Measurements from ENCODE around the gene PACRG. TPM values are rescaled to one million over a fixed set of nuclear protein-coding genes. Genes with fewer than 3 reads are reported as not detected.

Gene PACRG
- total RNA-seq, 1 experiment from 2014 or later = 0.26 TPM

DNA sequence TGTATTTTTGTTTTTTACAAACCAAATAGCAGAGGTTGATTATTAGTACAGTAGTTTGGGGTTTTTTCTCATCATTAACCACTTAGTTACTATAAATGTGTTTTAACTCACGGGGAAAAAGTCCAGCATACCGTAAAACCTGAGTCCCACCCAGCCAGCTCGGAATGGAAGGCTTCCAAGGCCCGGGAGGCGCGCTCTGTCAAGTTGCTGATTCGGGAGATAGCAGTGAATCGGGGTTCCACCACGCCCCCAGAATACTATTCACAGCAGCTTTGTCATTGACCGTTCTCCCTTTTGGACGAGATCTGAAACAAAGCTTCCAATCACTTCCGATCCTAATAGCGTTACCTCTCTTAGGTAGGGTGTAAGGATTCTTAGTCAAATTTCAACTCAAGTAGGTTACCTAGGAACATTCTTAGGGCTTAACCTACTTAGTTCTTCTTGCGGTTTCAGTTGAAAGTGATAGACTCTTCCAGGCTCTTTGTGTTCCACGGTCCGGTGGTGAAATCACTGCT, 453.9 kb downstream of the PACRG start:
- Histone ChIP-seq H3T11ph (ENCODE audit: low read length) (no peak overlapping the region), H3K9me3 (ENCODE audit: control insufficient read depth, low read depth, low read length) (no peaks in the 10 kb centered on the region), H3K79me2 (ENCODE audit: insufficient read depth, low read length) (no peaks in the 10 kb centered on the region), H2BK15ac (ENCODE audit: low read depth, low read length) (no peak overlapping the region), H3K23ac (ENCODE audit: insufficient read length, low read depth, low read length) (no peak overlapping the region), H3K27me3 (ENCODE audit: insufficient read depth, low read length) (no peaks in the 10 kb centered on the region), H3K9ac (ENCODE audit: extremely low read depth, insufficient read length, low read length) (no peak overlapping the region), H3K4ac (ENCODE audit: low read depth, low read length) (no peak overlapping the region), H3K27ac (ENCODE audit: insufficient read length, low read depth, low read length) (no peak overlapping the region), H2AK5ac (ENCODE audit: insufficient read length, low read length) (no peak overlapping the region), H4K20me1 (ENCODE audit: control insufficient read depth, insufficient read depth, insufficient read length) (no peaks in the 10 kb centered on the region), H2BK20ac (ENCODE audit: low read depth, low read length, poor library complexity, severe bottlenecking) (no peak overlapping the region), H3K4me1 (ENCODE audit: insufficient read depth, low read length) (no peaks in the 10 kb centered on the region; the same call in 1 of the 2 replicates), H2BK12ac (ENCODE audit: insufficient read length, low read depth, low read length) (no peak overlapping the region), H2AFZ (ENCODE audit: low read length) (no peak overlapping the region), H4K8ac (replicated peaks; ENCODE audit: insufficient read length, low read depth, low read length) (no peak overlapping the region), H3K79me1 (ENCODE audit: insufficient read depth, low read depth, low read length, poor library complexity, severe bottlenecking) (no peaks in the 10 kb centered on the region), H2BK5ac (ENCODE audit: insufficient read length, low read length) (no peak overlapping the region), H3K4me2 (ENCODE audit: insufficient read depth, insufficient read length, low read length) (no peak overlapping the region), H2BK120ac (ENCODE audit: low read depth, low read length, poor library complexity, severe bottlenecking) (no peak overlapping the region), H4K91ac (ENCODE audit: insufficient read length, low read depth, low read length) (no peak overlapping the region), H3K23me2 (ENCODE audit: insufficient read length, low read depth, low read length, poor library complexity, severe bottlenecking) (no peaks in the 10 kb centered on the region), H3K56ac (ENCODE audit: insufficient read length, low read depth, low read length) (no peak overlapping the region), H3K14ac (ENCODE audit: insufficient read depth, low read length) (no peak overlapping the region), H4K5ac (ENCODE audit: insufficient read length, low read depth, low read length) (no peak overlapping the region), H3K18ac (ENCODE audit: insufficient read length, low read depth, low read length) (no peak overlapping the region)
- Mint-ChIP-seq H3K27ac (no peak overlapping the region; a peak in 2 of 7 replicates), H3K9me3 (no peaks in the 10 kb centered on the region), H3K36me3 (ENCODE audit: insufficient read depth in 1 of 3, low read depth in 3 of 3) (no peaks in the 10 kb centered on the region), H3K4me1 (peaks cover 31 to 42% of the 10 kb centered on the region in 2 experiments), H3K27me3 (ENCODE audit: low read depth) (peaks cover 5% of the 10 kb centered on the region; the same call in 1 of the 2 replicates), H3K4me3 (no peak overlapping the region)
- no peak for TF ChIP-seq CTCF (conservative IDR thresholded peaks at IDR 0.05)
- WGBS (ENCODE audit: extremely low coverage, insufficient read length, low lambda C conversion rate) = no CpG with 5 or more reads among the region's 16 CpGs
- DNase-seq = no peak
